ENCODE measurements around the gene INHBA. TPM values are rescaled to one million over a fixed set of nuclear protein-coding genes. Genes with fewer than 3 reads are reported as not detected.

Gene INHBA
- total RNA-seq, 1 experiment from 2014 or later: 0.28 TPM

DNA sequence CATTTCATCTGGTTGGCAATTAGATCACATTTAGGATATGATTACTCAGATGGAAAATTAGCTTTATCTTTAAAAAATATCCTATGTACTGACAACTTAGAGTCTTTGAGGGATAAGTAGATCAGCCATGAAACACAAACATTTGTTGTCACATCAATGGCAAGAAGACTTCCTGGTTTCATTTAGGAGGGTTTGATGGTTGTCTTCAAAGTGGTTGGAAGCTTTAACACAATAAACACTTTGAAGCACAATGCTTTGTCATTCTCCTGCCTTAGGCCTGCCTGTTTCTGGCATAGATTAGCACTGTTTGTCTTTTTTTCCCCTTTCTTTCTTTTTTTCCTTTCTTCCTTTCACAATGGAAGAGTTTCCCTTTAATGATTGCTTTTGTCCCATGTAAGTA lies 20.5 kb downstream of the INHBA start:
- BruUV-seq (replicated peaks): no TSS peak
- no peaks in the 10 kb centered on the region for H3K9me3 ChIP-seq (ENCODE audit: control insufficient read depth, insufficient read depth, low read depth, low read length)
- intact Hi-C loops (cut with micrococcal nuclease; ENCODE audit: unreplicated experiment) (no loop called here), in situ Hi-C loops (cut with HindIII; ENCODE audit: low pct_unique_long_range_greater_than_20kb, low sequenced_read_pairs) (no loop called here)
- H3K36me3 ChIP-seq (ENCODE audit: control insufficient read depth, insufficient read depth, low read length): no peaks in the 10 kb centered on the region
- no peaks in the 10 kb centered on the region for H3K4me1 ChIP-seq (ENCODE audit: control insufficient read depth, insufficient read depth, low read length)
- POLR2A ChIA-PET: no interaction called here
- CTCF ChIA-PET: interaction anchor here (0.7 kb wide), 1 partner anchor 23 kb away, joined by 3 read pairs; no protein-coding TSS in a partner anchor
- H3K4me3 ChIP-seq (ENCODE audit: low read depth in 2 of 2, low read length in 2 of 2): no peak overlapping the region
- no peak for ATAC-seq
- H3K27me3 ChIP-seq (ENCODE audit: control insufficient read depth, insufficient read depth, low read length): no peaks in the 10 kb centered on the region
- H3K27ac ChIP-seq (ENCODE audit: low read length): no peak overlapping the region
- TF ChIP-seq POLR2AphosphoS5 (IDR thresholded peaks at IDR 0.05; ENCODE audit: low read depth, low read length): no peak
- TF ChIP-seq, protein P1, sequence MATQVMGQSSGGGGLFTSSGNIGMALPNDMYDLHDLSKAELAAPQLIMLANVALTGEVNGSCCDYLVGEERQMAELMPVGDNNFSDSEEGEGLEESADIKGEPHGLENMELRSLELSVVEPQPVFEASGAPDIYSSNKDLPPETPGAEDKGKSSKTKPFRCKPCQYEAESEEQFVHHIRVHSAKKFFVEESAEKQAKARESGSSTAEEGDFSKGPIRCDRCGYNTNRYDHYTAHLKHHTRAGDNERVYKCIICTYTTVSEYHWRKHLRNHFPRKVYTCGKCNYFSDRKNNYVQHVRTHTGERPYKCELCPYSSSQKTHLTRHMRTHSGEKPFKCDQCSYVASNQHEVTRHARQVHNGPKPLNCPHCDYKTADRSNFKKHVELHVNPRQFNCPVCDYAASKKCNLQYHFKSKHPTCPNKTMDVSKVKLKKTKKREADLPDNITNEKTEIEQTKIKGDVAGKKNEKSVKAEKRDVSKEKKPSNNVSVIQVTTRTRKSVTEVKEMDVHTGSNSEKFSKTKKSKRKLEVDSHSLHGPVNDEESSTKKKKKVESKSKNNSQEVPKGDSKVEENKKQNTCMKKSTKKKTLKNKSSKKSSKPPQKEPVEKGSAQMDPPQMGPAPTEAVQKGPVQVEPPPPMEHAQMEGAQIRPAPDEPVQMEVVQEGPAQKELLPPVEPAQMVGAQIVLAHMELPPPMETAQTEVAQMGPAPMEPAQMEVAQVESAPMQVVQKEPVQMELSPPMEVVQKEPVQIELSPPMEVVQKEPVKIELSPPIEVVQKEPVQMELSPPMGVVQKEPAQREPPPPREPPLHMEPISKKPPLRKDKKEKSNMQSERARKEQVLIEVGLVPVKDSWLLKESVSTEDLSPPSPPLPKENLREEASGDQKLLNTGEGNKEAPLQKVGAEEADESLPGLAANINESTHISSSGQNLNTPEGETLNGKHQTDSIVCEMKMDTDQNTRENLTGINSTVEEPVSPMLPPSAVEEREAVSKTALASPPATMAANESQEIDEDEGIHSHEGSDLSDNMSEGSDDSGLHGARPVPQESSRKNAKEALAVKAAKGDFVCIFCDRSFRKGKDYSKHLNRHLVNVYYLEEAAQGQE (IDR thresholded peaks at IDR 0.05; ENCODE audit: insufficient read depth in 1 of 2, low read depth in 2 of 2, low read length in 1 of 2): no peak
- TF ChIP-seq, protein P2, sequence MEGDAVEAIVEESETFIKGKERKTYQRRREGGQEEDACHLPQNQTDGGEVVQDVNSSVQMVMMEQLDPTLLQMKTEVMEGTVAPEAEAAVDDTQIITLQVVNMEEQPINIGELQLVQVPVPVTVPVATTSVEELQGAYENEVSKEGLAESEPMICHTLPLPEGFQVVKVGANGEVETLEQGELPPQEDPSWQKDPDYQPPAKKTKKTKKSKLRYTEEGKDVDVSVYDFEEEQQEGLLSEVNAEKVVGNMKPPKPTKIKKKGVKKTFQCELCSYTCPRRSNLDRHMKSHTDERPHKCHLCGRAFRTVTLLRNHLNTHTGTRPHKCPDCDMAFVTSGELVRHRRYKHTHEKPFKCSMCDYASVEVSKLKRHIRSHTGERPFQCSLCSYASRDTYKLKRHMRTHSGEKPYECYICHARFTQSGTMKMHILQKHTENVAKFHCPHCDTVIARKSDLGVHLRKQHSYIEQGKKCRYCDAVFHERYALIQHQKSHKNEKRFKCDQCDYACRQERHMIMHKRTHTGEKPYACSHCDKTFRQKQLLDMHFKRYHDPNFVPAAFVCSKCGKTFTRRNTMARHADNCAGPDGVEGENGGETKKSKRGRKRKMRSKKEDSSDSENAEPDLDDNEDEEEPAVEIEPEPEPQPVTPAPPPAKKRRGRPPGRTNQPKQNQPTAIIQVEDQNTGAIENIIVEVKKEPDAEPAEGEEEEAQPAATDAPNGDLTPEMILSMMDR (IDR thresholded peaks at IDR 0.05): no peak
- no peak for TF ChIP-seq TCF7L2 (IDR thresholded peaks at IDR 0.05; ENCODE audit: low read depth, low read length)
- no peak for TF ChIP-seq SIN3A (IDR thresholded peaks at IDR 0.05; ENCODE audit: borderline replicate concordance, insufficient read depth, low read depth, low read length)
- no peak for DNase-seq (ENCODE audit: low read depth, low spot score)

DNA sequence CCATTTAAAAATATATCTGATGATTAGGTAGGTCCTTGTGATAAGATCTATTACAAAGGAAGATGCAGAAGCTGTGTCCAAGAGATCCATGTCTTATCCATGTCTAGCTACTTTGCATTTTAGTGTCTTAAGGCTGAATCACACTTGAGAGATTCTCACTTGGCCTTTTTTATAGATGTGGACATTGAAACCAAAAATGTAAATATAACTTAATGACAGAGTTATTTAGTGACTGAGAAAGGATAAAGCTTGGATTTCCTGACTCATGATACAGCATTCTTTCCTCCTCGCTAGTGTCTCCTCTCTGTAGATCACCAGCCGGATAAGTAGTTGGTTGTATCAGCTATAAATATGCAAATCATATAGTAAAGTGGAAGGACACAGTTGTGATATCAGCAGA lies 23.3 kb downstream of the INHBA start:
- intact Hi-C loops (cut with micrococcal nuclease; ENCODE audit: unreplicated experiment) (no loop called here), in situ Hi-C loops (cut with HindIII; ENCODE audit: low pct_unique_long_range_greater_than_20kb, low sequenced_read_pairs) (no loop called here)
- Histone ChIP-seq H3K9me3 (ENCODE audit: control insufficient read depth, insufficient read depth, low read depth, low read length) (no peaks in the 10 kb centered on the region), H3K27ac (ENCODE audit: low read length) (no peak overlapping the region), H3K36me3 (ENCODE audit: control insufficient read depth, insufficient read depth, low read length) (no peaks in the 10 kb centered on the region), H3K27me3 (ENCODE audit: control insufficient read depth, insufficient read depth, low read length) (no peaks in the 10 kb centered on the region; the same call in 1 of the 2 replicates), H3K4me3 (ENCODE audit: low read depth in 2 of 2, low read length in 2 of 2) (no peak overlapping the region), H3K4me1 (ENCODE audit: control insufficient read depth, insufficient read depth, low read length) (no peaks in the 10 kb centered on the region)
- CTCF ChIA-PET: no interaction called here
- POLR2A ChIA-PET: no interaction called here
- no peak for TF ChIP-seq SIN3A (IDR thresholded peaks at IDR 0.05; ENCODE audit: borderline replicate concordance, insufficient read depth, low read depth, low read length)
- no peak for TF ChIP-seq TCF7L2 (IDR thresholded peaks at IDR 0.05; ENCODE audit: low read depth, low read length)
- TF ChIP-seq, protein P1 (IDR thresholded peaks at IDR 0.05; ENCODE audit: insufficient read depth in 1 of 2, low read depth in 2 of 2, low read length in 1 of 2): no peak
- no peak for TF ChIP-seq POLR2AphosphoS5 (IDR thresholded peaks at IDR 0.05; ENCODE audit: low read depth, low read length)
- TF ChIP-seq, protein P2 (IDR thresholded peaks at IDR 0.05): no peak
- DNase-seq (ENCODE audit: low read depth, low spot score): no peak
- no TSS peak for BruUV-seq (replicated peaks)
- no peak for ATAC-seq

Data from Panc1 (cell line).